Neural progenitor cell (in vitro differentiated cells): ENCODE results near the gene SIN3B. TPM values are rescaled to one million over a fixed set of nuclear protein-coding genes. Genes with fewer than 3 reads are reported as not detected.

ENCODE experiments used
- DNase-seq: peaks from one replicate; pipeline ENCODE4 v3.0.0-alpha.2; 2016; ENCODE audit warnings: low spot score
- H2AFZ ChIP-seq: fragments of 200-600 bp; sonication (generic); replicated peaks from 2 replicates; pipeline ENCODE4 v1.6.1; 2016; ENCODE audit warnings: antibody characterized with exemption
- H3F3A ChIP-seq: fragments of 200-600 bp; sonication (generic); 2 replicates; pipeline ENCODE4 v1.6.1; 2016; ENCODE audit warnings: antibody characterized with exemption, low read depth
- H3K27ac ChIP-seq: fragments of 200-600 bp; sonication (generic); 2 replicates; pipeline ENCODE4 v1.5.1; 2016; ENCODE audit warnings: mild to moderate bottlenecking
- H3K27me3 ChIP-seq: fragments of 200-600 bp; sonication (generic); 2 replicates; pipeline ENCODE4 v1.6.1; 2016; ENCODE audit warnings: mild to moderate bottlenecking, moderate library complexity
- H3K36me3 ChIP-seq: fragments of 200-600 bp; sonication (generic); 2 replicates; pipeline ENCODE4 v1.5.1; 2016
- H3K4me1 ChIP-seq: fragments of 200-600 bp; sonication (generic); 2 replicates; pipeline ENCODE4 v1.6.1; 2016; ENCODE audit warnings: mixed run types
- H3K4me2 ChIP-seq: fragments of 200-600 bp; sonication (generic); 2 replicates; pipeline ENCODE4 v1.6.1; 2016
- H3K4me3 ChIP-seq: fragments of 200-600 bp; sonication (generic); 2 replicates; pipeline ENCODE4 v1.5.1; 2016
- H3K79me2 ChIP-seq: fragments of 200-600 bp; sonication (generic); 2 replicates; pipeline ENCODE4 v1.6.1; 2016; ENCODE audit warnings: low read depth
- H3K9ac ChIP-seq: fragments of 200-600 bp; sonication (generic); 2 replicates; pipeline ENCODE4 v1.6.1; 2016
- H3K9me3 ChIP-seq: fragments of 200-600 bp; sonication (generic); 2 replicates; pipeline ENCODE4 v1.5.1; 2016; ENCODE audit warnings: low read depth
- H4K20me1 ChIP-seq: fragments of 200-600 bp; sonication (generic); 2 replicates; pipeline ENCODE4 v1.6.1; 2016; ENCODE audit warnings: low read depth
- H3K27ac Mint-ChIP-seq: 3 replicates; pipeline ENCODE4 v1.8.0; 2021; ENCODE audit warnings: mixed read lengths
- H3K27me3 Mint-ChIP-seq: 2 replicates; pipeline ENCODE4 v1.8.0; 2022; ENCODE audit warnings: low read depth, mild to moderate bottlenecking, inconsistent platforms, moderate library complexity, mixed read lengths; ENCODE audit not compliant: insufficient read depth
- H3K36me3 Mint-ChIP-seq: 3 replicates; pipeline ENCODE4 v1.8.0; 2021; ENCODE audit warnings: mixed read lengths
- H3K4me1 Mint-ChIP-seq: 3 replicates; pipeline ENCODE4 v1.8.0; 2021; ENCODE audit warnings: mixed read lengths
- H3K4me3 Mint-ChIP-seq: 3 replicates; pipeline ENCODE4 v1.8.0; 2021; ENCODE audit warnings: mild to moderate bottlenecking, moderate library complexity, mixed read lengths
- H3K9me3 Mint-ChIP-seq: 3 replicates; pipeline ENCODE4 v1.8.0; 2020; ENCODE audit warnings: mixed read lengths
- CTCF ChIP-seq: fragments of 200-600 bp; sonication (generic); IDR thresholded peaks from 2 replicates; pipeline ENCODE4 v1.5.1; 2017; ENCODE audit warnings: antibody characterized with exemption, mild to moderate bottlenecking
- EZH2 ChIP-seq: fragments of 200-600 bp; sonication (generic); IDR thresholded peaks from 2 replicates; pipeline ENCODE4 v1.6.1; 2017; ENCODE audit warnings: antibody characterized with exemption, mild to moderate bottlenecking, moderate library complexity
- EZH2phosphoT487 ChIP-seq: fragments of 200-600 bp; sonication (generic); IDR thresholded peaks from 2 replicates; pipeline ENCODE4 v1.6.1; 2017; ENCODE audit warnings: antibody characterized with exemption
- total RNA-seq: library from RNA; depleted of rRNA; stranded (reverse); fragments of >200 nt; gene quantifications from 2 replicates; pipeline ENCODE4 v1.2.3, GENCODE V29; 2015; ENCODE audit warnings: low replicate concordance

The SIN3B gene
- total RNA-seq, 1 donor from 2014 or later, result 21.2 TPM

- no peaks in the 10 kb centered on the region for H3K36me3 ChIP-seq
- Mint-ChIP-seq H3K4me1 (no peaks in the 10 kb centered on the region), H3K36me3 (peaks cover 24% of the 10 kb centered on the region)
Measured at GRCh38 chr19:16867211-16867610, 38.0 kb downstream of the SIN3B start.

GRCh38 chr19:16868423-16869130, 39.4 kb downstream of the SIN3B start:
- Histone ChIP-seq H3K4me3 (no peak overlapping the region), H3K4me2 (no peak overlapping the region), H3K27ac (no peak overlapping the region), H4K20me1 (no peaks in the 10 kb centered on the region), H3F3A (no peaks in the 10 kb centered on the region), H3K9ac (no peak overlapping the region), H3K36me3 (no peaks in the 10 kb centered on the region), H2AFZ (no peak overlapping the region), H3K9me3 (no peaks in the 10 kb centered on the region), H3K79me2 (no peaks in the 10 kb centered on the region), H3K4me1 (no peaks in the 10 kb centered on the region), H3K27me3 (no peaks in the 10 kb centered on the region)
- H3K4me1 Mint-ChIP-seq, result no peaks in the 10 kb centered on the region
- no peaks in the 10 kb centered on the region for H3K9me3 Mint-ChIP-seq
- peaks cover 2% of the 10 kb centered on the region for H3K27me3 Mint-ChIP-seq
- H3K27ac Mint-ChIP-seq, result no peak overlapping the region
- DNase-seq, result no peak
- no peak for TF ChIP-seq EZH2phosphoT487
- no peak for TF ChIP-seq EZH2
- TF ChIP-seq CTCF, result no peak
- peaks cover 15% of the 10 kb centered on the region for H3K36me3 Mint-ChIP-seq
- H3K4me3 Mint-ChIP-seq, result no peak overlapping the region

More at GRCh38 chr19:16867211-16867610, 38.0 kb downstream of the SIN3B start:
- H3F3A ChIP-seq, result no peaks in the 10 kb centered on the region
- H3K9me3 ChIP-seq, result no peaks in the 10 kb centered on the region
- TF ChIP-seq EZH2, result no peak
- TF ChIP-seq CTCF, result no peak
- no peak for TF ChIP-seq EZH2phosphoT487
- H3K27ac Mint-ChIP-seq, result no peak overlapping the region
- H3K27me3 ChIP-seq, result no peaks in the 10 kb centered on the region
- no peaks in the 10 kb centered on the region for H3K9me3 Mint-ChIP-seq
- H3K4me3 ChIP-seq, result no peak overlapping the region
- peaks cover 2% of the 10 kb centered on the region for H3K27me3 Mint-ChIP-seq
- no peaks in the 10 kb centered on the region for H4K20me1 ChIP-seq
- H3K79me2 ChIP-seq, result no peaks in the 10 kb centered on the region
- no peak overlapping the region for H3K9ac ChIP-seq
- H3K4me2 ChIP-seq, result no peak overlapping the region
- H3K4me1 ChIP-seq, result no peaks in the 10 kb centered on the region
- DNase-seq, result no peak
- H3K27ac ChIP-seq, result no peak overlapping the region
- no peak overlapping the region for H3K4me3 Mint-ChIP-seq
- H2AFZ ChIP-seq, result no peak overlapping the region

GRCh38 chr19:16869331-16869972, 40.3 kb downstream of the SIN3B start:
- Mint-ChIP-seq H3K27me3 (no peaks in the 10 kb centered on the region), H3K4me1 (no peaks in the 10 kb centered on the region), H3K4me3 (no peak overlapping the region), H3K9me3 (no peaks in the 10 kb centered on the region), H3K27ac (no peak overlapping the region), H3K36me3 (peaks cover 21% of the 10 kb centered on the region)
- H2AFZ ChIP-seq, result no peak overlapping the region
- TF ChIP-seq CTCF (no peak), EZH2 (no peak), EZH2phosphoT487 (no peak)
- no peak for DNase-seq
- peaks cover 4% of the 10 kb centered on the region for H3K79me2 ChIP-seq
- no peak overlapping the region for H3K4me2 ChIP-seq
- H3K4me3 ChIP-seq, result no peak overlapping the region
- no peak overlapping the region for H3K9ac ChIP-seq
- H3F3A ChIP-seq, result peaks cover 2% of the 10 kb centered on the region
- H3K9me3 ChIP-seq, result no peaks in the 10 kb centered on the region
- H3K36me3 ChIP-seq, result no peaks in the 10 kb centered on the region
- no peaks in the 10 kb centered on the region for H3K27me3 ChIP-seq
- no peaks in the 10 kb centered on the region for H3K4me1 ChIP-seq
- no peak overlapping the region for H3K27ac ChIP-seq
- H4K20me1 ChIP-seq, result peaks cover 4% of the 10 kb centered on the region
